ENCODE data around the gene PPEF2.

PPEF2 gene

GRCh38 chr4:75830906-75831305, 71.3 kb downstream of the PPEF2 start:
- DNase-seq, result no peak

GRCh38 chr4:75823812-75824211, 78.4 kb downstream of the PPEF2 start:
- DNase-seq, result no peak

GRCh38 chr4:75822416-75822815, 79.8 kb downstream of the PPEF2 start:
- no peak for DNase-seq

GRCh38 chr4:75821966-75822365, 80.3 kb downstream of the PPEF2 start:
- no peak for DNase-seq

- no peak for DNase-seq
Observed at GRCh38 chr4:75821216-75821615, 81.0 kb downstream of the PPEF2 start.

- DNase-seq, result no peak
Observed at GRCh38 chr4:75820676-75821075, 81.6 kb downstream of the PPEF2 start.

GRCh38 chr4:75820197-75820596, 82.1 kb downstream of the PPEF2 start:
- DNase-seq, result no peak

- DNase-seq, result no peak
Observed at GRCh38 chr4:75819121-75819520, 83.1 kb downstream of the PPEF2 start.

- DNase-seq, result no peak
Observed at GRCh38 chr4:75817901-75818300, 84.4 kb downstream of the PPEF2 start.

Measured in hematopoietic multipotent progenitor cell treated with erythropoietin and hydrocortisone succinate and interleukin-3 and kit ligand, for 6 days (in vitro differentiated cells).